HG02571 (cell line): ENCODE data around the gene BID.

Source experiments
- ATAC-seq: cut with Tn5 transposase; IDR thresholded peaks from one replicate; pipeline ENCODE4 v1.9.1; 2021; ENCODE audit warnings: mild to moderate bottlenecking, moderate library complexity; ENCODE audit not compliant: unreplicated experiment

BID gene

DNA sequence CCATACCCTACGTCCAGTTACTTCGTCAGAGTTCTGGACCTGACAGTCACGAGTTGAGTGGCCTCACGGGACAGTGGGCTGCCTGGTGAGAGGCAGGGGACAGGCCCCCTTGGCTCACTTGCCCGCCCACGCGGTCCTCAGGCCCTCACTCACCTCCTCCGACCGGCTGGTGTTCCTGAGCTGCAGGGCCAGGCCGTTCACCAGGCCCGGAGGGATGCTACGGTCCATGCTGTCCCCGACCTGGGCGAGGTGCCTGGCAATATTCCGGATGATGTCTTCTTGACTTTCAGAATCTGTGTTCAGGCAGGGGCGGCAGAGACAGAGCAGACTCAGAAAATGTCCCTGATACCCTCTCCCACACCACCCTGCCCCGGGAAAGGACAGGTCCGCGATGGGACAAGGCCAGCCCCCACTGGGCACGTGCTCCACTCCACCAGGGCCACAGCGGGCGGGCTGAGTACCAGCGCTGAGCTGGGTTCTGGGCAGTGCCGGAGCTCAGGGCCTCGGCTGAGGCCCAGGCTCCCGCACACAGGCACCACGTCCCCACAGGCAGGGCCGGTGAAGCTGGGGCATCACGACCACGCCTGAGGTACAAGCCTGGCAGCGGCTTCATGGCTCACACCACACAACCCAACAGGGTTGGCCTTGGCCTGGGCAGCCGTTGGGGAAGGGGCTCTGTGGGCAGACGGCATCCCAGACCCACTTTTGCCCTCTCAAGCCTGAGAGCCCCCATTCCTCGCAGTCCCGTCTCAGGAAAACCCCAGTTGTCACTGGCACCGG is 34.9 kb downstream of the BID start:
- ATAC-seq, result no peak

DNA sequence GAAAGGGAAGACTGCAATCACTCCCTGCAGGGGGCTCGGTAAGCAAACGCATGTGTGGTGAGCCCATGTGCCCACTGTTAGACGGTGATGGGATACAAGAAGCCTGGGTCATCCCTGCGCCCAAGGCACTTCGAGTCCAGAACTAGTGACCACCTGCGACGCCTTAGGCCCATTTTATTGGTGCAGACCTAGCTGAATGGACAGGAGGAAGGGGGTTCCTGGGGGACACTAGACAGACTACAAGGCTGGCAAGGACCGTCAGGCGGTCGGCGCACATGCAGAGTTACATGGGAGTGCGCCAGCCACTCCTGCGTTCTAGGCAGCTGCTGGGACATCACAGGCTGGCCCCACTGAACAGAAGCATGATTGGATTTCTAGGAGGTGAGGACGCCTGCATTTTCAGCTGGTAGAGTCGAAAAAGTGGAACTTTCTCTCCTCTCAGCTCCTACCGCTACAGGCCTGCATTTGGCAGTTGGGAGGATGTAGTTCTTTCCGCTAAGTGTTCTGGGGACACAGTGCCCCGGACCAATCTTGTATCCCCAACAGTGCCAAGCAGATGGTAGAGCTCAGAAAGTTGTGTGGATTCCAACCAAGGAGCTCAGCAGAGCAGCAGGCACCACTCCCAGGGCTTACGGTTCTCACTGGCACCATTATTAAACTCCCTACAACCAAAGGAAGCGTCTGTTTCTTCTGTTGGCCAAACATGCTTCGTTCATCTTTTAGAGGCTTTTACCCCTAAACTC is 35.7 kb downstream of the BID start:
- no peak for ATAC-seq

DNA sequence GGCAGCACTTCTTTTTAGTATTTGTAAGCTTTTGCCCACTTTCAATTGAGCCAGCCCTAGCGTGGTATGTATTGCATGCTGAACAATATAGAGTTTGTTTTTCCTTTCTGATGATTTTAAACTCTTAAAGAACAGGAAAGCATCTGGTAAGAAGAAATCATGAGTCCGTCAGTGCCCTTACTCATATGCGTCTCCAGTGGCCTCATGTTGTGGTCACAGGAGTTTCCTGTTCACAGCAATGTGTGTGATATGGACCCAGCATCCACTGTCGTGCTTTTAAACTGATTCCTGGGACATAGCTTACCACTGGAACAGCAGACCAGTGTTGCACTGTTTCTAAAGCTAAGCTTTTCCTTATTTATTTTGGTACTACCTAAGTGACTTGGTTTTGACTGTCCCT is 40.1 kb downstream of the BID start:
- ATAC-seq, result no peak

DNA sequence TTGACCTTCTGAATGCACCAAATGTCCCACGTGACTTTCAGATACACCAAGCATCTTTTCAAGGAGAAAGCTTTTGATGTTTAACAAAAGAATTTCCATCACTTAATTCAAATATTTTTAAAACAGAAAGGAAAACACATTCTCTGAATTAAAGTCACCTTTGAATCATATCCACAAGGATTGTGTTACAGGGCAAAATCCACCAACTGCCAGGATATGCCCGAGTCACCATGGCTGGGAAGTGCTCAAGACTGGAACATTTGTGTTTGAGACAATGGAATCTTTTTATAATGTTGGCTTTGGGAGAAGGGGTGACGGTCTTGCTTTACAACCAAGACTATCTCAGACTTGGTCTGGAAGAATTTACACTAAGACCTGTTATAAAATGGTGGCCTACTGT is 40.8 kb downstream of the BID start:
- ATAC-seq, result no peak

DNA sequence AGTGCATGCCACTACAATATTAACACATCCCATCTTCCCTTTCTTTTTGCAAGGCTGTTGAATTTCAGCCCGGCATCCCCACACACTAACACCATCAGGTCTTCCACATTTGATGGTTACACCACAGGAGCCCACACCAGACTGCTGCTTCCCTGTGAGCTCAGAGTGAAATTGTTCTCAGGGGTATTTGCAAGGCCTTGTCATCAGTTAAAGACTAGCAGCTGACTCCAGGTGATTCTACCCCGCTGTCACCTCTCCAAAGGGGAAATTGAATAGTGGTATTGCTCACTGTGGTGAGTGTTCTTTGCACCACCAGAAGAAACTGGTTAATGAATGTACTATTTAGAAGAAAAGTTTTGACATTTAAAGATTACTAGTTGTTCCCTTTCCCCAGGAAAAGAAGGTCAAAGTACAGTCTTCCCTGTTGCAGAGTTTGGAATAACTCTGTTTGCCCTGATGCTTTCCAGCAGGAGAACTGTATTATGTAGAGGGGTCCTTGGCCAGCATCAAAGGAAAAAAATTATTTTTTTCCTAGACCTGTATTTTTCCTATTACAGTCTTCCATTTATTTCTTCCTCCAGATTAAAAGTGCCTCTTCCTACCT is 41.9 kb downstream of the BID start:
- ATAC-seq, result no peak

DNA sequence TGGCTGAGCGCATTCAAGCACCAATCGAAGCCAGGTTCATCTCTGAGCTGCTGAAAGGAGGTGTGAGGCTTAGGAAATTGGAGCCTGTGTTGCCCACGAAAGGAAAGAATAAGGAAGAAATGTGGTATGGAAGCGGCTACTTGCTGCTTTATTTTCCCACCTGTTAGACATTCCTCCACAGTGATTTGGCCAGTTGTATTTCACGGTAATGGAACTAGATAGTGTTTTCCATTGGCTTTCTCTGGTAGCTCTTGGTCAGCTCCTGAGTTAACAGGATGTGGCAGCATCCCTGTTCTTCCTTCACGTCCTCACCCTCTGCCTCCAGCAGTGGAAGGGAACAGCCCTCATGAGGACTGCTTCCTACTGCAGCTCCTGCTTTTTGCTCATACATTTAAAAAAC is 44.7 kb downstream of the BID start:
- ATAC-seq, result no peak

DNA sequence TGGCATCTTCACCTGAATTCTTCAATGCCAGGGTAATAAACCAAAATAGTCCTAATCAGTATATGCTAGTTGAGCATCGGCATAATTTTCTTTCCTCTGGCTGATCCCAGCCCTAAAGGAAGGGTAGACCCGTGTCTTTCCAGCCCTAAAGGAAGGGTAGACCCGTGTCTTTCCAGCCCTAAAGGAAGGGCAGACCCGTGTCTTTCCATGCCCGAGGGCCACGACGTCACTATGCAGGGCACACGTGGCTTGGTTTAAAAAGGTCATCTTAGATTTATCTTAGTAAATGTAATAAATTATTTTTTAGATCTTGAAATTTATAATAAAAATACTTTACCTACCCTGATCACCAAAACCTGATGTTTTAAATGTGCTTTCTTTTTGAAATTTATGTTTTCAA is 45.5 kb downstream of the BID start:
- no peak for ATAC-seq

DNA sequence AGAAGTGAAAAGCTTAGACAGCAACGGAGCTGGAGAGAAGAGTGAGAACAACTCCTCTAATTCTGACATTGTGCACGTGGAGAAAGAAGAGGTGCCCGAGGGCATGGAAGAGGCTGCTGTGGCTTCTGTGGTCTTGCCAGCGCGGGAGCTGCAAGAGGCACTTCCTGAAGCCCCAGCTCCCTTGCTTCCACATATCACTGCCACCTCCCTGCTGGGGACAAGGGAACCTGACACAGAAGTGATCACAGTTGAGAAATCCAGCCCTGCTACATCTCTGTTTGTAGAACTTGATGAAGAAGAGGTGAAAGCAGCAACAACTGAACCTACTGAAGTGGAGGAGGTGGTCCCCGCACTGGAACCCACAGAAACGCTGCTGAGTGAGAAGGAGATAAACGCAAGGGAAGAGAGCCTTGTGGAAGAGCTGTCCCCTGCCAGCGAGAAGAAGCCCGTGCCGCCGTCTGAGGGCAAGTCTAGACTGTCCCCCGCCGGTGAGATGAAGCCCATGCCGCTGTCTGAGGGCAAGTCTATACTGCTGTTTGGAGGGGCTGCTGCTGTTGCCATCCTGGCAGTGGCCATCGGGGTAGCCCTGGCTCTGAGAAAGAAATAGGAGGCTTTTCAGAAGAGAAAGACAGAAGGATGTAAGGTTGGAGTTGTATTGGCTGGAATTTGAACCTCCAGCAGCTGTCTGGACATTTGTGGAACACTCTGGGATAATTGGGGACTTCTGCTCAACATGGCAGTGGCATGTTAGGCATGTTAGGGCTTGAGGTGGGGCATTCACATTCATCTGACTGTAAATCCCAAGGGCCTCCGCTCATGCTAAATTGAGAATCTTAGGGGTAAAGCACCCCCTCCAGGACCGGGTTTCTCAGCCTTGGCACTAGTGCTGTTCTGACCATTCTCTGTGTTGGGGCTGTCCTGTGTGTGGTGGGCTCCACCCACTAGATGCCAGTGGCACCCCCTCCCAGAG is 47.1 kb downstream of the BID start:
- ATAC-seq, result no peak

DNA sequence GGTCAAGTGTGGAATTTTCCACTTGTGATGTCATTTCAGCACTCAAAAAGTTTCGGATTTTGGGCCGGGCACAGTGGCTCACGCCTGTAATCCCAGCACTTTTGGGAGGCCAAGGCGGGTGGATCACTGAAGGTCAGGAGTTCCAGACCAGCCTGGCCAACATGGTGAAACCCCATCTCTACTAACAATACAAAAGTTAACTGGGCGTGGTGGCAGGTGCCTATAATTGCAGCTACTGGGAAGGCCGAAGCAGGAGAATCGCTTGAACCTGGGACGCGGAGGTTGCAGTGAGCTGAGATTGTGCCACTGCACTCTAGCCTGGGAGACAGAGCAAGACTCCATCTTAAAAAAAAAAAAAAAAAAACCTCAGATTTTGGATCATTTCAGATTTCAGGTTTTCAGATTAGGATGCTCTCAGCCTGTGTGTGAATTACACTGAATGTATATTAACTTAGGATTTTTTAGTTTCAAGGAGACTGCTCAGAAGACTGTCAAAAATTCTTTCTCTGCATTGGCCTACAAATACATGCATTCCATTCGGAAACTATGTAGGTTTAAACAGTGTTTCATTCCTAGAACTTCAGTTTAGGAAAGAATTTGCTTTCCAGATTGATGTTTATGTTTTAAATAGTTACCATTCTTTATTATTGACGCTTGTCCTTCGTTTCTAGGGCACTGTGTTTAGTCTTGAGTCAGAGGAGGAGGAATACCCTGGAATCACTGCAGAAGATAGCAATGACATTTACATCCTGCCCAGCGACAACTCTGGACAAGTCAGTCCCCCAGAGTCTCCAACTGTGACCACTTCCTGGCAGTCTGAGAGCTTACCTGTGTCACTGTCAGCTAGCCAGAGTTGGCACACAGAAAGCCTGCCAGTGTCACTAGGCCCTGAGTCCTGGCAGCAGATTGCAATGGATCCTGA is 48.0 kb downstream of the BID start:
- no peak for ATAC-seq

DNA sequence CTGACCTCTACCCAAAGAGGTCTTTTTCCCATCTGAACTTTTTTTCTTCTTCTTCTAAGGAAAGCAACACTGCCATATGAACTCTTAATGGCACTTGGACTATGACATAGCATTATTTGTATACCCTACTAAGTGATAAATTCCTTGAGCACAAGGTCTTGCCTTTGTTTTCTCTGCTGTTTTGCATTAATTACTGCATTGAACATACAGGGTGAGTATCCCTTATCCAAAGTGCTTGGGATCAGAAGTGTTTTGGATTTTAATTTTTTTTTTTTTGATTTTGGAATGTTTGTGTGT is 48.8 kb downstream of the BID start:
- no peak for ATAC-seq

DNA sequence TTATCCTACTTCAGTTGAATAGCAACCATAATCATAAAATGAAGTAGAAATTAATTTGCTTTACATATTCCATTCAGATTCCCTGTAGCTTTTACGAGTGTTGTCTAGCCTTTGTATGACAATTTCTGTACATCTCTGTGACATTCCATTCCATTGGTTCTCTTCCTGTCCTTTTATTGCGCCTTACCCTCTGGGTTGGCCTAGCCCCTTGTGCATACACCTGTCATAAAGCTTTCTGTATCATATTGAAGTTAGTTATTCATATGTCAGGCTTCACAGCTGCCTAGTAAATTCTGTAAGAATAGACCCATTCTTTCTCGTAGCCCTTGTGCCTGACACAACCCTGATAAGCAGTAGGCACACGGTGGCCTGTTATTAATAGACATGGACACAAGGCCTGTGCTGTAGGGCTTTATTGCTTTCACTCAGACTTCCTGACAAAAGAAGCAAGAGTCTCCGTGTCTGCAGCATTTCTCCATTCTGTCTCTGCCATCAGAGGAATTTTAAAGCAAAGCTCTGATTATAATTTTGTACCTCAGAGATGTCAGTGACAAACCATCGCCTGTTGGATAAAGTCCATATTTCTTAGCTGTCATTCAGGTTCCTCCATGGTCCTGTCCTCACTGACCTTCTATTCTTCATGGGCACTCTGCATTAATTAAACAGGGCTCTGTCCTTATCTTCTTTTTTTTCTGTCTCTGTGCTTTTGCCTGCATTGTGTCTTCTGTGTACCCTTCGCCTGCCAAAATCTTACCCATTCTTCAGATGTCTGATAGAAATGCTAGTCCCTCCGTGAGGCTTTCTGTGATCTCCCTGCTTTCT is 49.4 kb downstream of the BID start:
- no peak for ATAC-seq

DNA sequence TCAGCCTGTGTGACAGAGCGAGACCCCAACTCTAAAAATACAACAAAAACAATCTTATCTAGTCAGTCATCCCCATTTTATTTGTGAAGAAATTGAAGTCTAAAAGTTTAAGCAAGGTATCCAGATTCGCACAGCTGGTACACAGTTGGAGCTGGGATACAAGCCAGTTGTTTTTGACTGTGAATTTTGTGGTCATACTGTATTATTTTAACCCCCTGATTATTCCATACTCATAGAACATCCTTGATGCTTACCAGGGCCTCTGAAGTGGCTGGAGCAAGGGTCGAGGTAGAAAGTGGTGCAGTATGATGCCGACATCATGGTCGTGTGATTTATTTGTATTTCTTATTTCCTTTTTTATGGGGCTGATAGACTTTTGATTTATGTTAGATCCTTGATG is 50.0 kb downstream of the BID start:
- ATAC-seq, result no peak

DNA sequence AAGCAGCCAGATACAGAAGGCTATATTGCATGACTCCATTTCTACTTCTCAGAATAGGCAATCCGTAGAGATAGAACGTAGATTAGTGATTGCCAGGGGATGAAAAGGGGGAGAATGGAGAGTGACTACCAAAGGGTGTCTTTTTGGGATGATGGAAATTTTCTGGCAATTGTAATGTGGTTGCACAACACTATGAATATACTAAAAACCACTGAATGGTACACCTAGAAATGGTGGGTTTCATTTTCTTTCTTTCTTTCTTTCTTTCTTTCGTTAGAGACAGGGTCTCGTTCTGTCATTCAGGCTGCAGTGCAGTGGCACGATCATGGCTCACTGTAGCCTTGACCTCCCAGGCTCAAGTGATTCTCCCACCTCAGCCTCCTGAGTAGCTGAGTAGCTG is 54.4 kb downstream of the BID start:
- no peak for ATAC-seq

DNA sequence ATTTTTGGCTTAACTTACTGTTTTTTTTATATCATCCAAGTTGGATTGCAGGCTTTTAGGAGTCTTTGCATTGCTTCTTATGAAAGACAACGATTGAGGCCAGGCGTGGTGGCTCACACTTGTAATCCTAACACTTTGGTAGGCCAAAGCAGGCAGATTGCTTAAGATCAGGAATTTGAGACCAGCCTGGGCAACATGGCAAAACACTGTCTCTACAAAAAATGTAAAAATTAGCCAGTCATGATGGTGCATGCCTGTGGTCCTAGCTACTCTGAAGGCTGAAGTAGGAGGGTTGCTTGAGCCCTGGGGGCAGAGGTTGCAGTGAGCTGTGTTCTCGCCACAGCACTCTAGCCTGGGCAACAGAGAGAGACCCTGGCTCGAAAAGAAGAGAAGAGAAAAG is 56.6 kb downstream of the BID start:
- no peak for ATAC-seq

DNA sequence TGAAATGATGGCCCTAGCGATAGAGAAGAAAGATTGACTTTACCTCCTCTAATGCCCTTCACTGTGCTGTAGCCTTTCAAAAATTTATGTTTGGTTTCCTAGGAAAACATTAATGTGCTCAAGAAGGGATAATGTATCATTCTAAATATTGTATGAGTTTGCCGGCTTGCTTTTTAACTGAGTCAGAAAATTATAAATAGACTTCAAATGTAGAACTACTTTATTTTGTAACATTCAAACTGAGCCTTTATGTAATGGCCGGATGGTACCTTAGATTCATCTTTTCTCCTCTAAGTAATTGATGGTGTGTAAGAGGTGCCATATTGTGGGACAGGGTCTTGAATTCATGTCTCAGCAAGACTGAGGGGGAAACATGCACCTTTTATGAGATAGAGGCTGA is 57.7 kb downstream of the BID start:
- ATAC-seq, result no peak

DNA sequence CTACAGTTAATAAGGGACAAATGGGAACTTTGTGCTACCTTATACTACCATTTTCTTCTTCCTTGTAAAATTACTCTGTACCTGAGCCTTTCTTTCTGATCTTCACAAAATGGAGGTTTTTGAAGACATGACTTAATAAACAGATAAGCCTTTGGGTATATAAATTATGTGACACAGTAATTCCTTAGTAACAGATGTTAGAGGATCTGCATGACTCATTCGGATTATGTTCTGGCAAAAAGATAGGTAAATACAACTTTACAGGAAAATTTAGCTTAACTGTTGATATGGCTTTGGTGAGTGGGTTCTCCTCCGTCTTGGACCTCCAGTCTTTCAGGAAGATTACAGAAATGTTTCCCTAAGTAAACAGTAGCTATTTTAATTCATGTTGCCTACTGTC is 61.8 kb downstream of the BID start:
- no peak for ATAC-seq

DNA sequence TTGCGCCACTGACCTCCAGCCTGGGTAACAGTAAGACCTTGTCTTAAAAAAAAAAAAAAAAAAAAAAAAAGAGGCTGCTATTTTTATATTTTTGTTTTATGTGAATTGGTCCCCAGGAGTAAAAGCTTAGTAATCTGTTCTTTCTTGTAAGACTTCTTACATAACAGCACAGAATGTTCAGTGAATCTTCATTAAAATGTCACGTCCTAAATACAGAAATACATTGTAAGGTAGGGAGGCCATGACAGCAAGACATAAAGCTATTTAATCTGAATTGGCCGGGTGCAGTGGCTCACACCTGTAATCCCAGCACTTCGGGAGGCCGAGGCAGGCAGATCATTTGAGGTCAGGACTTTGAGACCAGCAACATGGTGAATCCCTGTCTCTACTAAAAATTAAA is 64.2 kb downstream of the BID start:
- ATAC-seq, result no peak

DNA sequence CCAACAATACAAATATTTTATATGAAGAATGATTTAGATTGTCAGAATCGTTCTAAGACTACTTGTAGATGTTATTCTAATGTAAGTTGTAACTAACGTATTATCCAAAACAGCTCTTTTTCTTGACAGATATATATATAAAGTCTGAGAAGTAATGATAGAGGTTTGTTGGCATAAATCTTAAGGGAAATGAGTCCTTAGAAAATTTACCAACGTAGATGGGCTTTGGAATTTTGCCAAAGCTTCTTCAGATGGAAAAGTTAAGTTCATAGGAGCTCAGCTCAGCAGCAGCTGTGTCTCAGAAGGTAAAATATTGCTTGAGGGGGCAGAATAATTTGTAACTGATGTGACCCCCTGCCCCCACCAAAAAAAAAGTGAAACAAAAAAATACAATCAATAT is 66.7 kb downstream of the BID start:
- no peak for ATAC-seq

DNA sequence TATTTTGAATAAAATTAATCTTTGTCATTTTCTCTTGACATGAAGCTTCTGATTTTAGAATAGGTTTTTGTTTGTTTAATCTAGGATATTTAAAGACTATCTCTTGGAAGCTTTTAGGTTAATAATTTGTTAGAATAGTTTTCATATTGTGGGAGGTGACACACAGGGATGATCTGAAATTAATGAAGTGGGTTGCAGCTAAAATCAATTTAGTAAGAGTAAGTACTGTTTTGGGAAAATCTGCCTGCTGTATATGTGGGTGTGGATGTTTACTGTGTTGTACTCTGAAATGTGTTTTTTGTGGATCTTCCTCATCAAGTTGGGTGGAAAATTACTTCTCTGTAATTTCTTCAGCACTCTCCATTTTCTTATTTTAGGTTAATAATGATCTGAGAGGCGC is 67.3 kb downstream of the BID start:
- no peak for ATAC-seq
